HS-27A (cell line): ENCODE measurements around the gene GPX1.

ENCODE experiments used
- DNase-seq: peaks from one replicate; pipeline ENCODE4 v3.0.0-alpha.2; 2012; ENCODE audit warnings: low read depth, missing footprints

Gene GPX1

DNA sequence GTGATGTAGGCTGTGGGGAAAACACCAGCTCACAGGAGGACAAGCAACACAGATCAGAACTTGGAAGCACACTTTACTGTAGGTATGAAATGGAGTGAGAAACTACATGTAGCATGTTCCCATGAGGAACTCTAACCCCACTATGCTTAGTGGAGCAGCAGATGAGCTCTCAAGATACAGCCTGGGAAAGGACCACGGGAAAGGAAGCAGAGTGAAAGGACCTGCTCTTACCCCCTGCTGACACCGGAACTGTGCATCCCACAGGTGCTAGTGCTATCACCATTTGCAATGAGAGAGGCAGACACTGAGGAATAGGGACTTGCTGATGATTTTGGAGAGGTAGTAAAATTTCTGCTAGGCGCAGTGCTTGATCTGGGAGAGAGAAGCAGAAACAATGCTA is 46.9 kb downstream of the GPX1 start:
- no peak for DNase-seq

DNA sequence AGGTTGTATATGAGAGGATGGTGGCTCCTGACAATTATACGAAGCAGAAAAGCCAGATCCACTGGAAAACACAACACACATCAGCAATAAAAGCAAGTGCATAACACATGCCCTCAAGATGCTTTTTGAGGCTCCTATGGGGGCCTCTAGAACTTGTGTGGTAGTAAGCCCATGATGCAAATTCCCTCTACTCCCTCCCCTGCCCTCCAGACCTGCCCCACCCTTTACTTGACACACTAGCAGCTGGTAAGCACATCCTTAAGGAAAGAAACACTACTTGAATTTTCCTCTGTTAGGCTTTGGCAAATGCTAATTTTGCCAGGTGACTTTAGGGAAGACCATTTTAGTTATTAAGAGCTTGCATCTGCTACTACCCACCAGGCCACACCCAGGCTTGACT is 47.5 kb downstream of the GPX1 start:
- DNase-seq, result no peak
